MM.1S (cell line): ENCODE measurements around the gene SLC15A3.

ENCODE experiments used
- DNase-seq: peaks from one replicate; pipeline ENCODE4 v3.0.0-alpha.2; 2015
- H2AFZ ChIP-seq: fragments of 300-600 bp; sonication (generic); 2 replicates; pipeline ENCODE4 v1.6.0; 2016; ENCODE audit warnings: antibody characterized with exemption, low read length
- H3F3A ChIP-seq: fragments of 300-600 bp; sonication (generic); 2 replicates; pipeline ENCODE4 v1.6.1; 2016; ENCODE audit warnings: mild to moderate bottlenecking, antibody characterized with exemption, low read length, moderate library complexity, mixed read lengths; ENCODE audit not compliant: insufficient read depth
- H3K27ac ChIP-seq: fragments of 300-600 bp; sonication (generic); 2 replicates; pipeline ENCODE4 v1.5.1; 2016; ENCODE audit warnings: mild to moderate bottlenecking, low read length
- H3K27me3 ChIP-seq: fragments of 300-600 bp; sonication (generic); replicated peaks from 2 replicates; pipeline ENCODE4 v1.6.0; 2016; ENCODE audit warnings: low read length; ENCODE audit not compliant: insufficient read depth
- H3K36me3 ChIP-seq: fragments of 300-600 bp; sonication (generic); replicated peaks from 2 replicates; pipeline ENCODE4 v1.6.1; 2016; ENCODE audit warnings: mild to moderate bottlenecking, low read length, mixed read lengths; ENCODE audit not compliant: insufficient read depth
- H3K4me1 ChIP-seq: fragments of 300-600 bp; sonication (generic); 2 replicates; pipeline ENCODE4 v1.6.1; 2016; ENCODE audit warnings: low read length, mixed read lengths
- H3K4me2 ChIP-seq: fragments of 300-600 bp; sonication (generic); 2 replicates; pipeline ENCODE4 v1.6.0; 2016; ENCODE audit warnings: low read depth, low read length
- H3K4me3 ChIP-seq: fragments of 300-600 bp; sonication (generic); 2 replicates; pipeline ENCODE4 v1.5.1; 2016; ENCODE audit warnings: low read length, mixed read lengths
- H3K79me2 ChIP-seq: fragments of 300-600 bp; sonication (generic); 2 replicates; pipeline ENCODE4 v1.6.1; 2016; ENCODE audit warnings: mixed run types, low read length, mixed read lengths
- H3K9ac ChIP-seq: fragments of 300-600 bp; sonication (generic); 2 replicates; pipeline ENCODE4 v1.6.1; 2016; ENCODE audit warnings: low read length, mixed read lengths
- H3K9me2 ChIP-seq: fragments of 300-600 bp; sonication (generic); replicated peaks from 2 replicates; pipeline ENCODE4 v1.6.1; 2016; ENCODE audit warnings: mild to moderate bottlenecking, low read length, mixed read lengths; ENCODE audit not compliant: insufficient read depth
- H3K9me3 ChIP-seq: fragments of 300-600 bp; sonication (generic); replicated peaks from 2 replicates; pipeline ENCODE4 v1.6.1; 2016; ENCODE audit warnings: mild to moderate bottlenecking, low read length, mixed read lengths; ENCODE audit not compliant: insufficient read depth
- H4K20me1 ChIP-seq: fragments of 300-600 bp; sonication (generic); 2 replicates; pipeline ENCODE4 v1.6.1; 2016; ENCODE audit warnings: mild to moderate bottlenecking, low read length, moderate library complexity, mixed read lengths; ENCODE audit not compliant: insufficient read depth
- EZH2 ChIP-seq: fragments of 300-600 bp; sonication (generic); optimal IDR thresholded peaks from 2 replicates; pipeline ENCODE3; 2017; ENCODE audit warnings: low read depth, mild to moderate bottlenecking, antibody characterized with exemption, low read length, mixed read lengths
- EZH2phosphoT487 ChIP-seq: fragments of 300-600 bp; sonication (generic); IDR thresholded peaks from 2 replicates; pipeline ENCODE4 v1.6.1; 2018; ENCODE audit warnings: antibody characterized with exemption, low read length
- TF ChIP-seq, protein P1 (sequence below): fragments of 300-600 bp; sonication (generic); IDR thresholded peaks from 2 replicates; pipeline ENCODE4 v1.5.1; 2016; ENCODE audit warnings: antibody characterized with exemption, low read length, mixed read lengths

Gene SLC15A3

DNA sequence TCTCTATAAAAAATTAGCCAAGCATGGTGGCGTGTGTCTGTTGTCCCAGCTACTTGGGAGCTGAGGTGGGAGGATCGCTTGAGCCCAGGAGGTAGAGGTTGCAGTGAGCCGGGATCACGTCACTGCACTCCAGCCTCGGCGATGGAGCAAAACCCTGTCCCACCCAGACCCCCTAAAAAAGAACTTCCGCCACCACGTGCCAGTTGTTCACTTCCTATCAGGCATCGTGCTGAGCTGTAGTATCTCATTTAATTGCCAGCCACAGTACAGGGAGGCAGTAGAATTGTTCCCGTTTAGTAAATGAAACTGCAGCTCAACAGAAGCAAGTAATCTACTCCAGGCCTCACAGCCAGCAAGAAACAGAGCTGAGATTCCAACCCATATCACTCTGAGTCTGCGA lies 30.7 kb downstream of the SLC15A3 start:
- peaks cover 46% of the 10 kb centered on the region for H3K79me2 ChIP-seq
- TF ChIP-seq EZH2: no peak
- TF ChIP-seq EZH2phosphoT487: no peak
- TF ChIP-seq, protein P1, sequence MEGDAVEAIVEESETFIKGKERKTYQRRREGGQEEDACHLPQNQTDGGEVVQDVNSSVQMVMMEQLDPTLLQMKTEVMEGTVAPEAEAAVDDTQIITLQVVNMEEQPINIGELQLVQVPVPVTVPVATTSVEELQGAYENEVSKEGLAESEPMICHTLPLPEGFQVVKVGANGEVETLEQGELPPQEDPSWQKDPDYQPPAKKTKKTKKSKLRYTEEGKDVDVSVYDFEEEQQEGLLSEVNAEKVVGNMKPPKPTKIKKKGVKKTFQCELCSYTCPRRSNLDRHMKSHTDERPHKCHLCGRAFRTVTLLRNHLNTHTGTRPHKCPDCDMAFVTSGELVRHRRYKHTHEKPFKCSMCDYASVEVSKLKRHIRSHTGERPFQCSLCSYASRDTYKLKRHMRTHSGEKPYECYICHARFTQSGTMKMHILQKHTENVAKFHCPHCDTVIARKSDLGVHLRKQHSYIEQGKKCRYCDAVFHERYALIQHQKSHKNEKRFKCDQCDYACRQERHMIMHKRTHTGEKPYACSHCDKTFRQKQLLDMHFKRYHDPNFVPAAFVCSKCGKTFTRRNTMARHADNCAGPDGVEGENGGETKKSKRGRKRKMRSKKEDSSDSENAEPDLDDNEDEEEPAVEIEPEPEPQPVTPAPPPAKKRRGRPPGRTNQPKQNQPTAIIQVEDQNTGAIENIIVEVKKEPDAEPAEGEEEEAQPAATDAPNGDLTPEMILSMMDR: no peak
- peaks cover 40% of the 10 kb centered on the region for H4K20me1 ChIP-seq
- H3K27ac ChIP-seq: no peak overlapping the region
- H3K36me3 ChIP-seq: peaks cover 11% of the 10 kb centered on the region
- no peak overlapping the region for H3K4me3 ChIP-seq
- H3K4me2 ChIP-seq: no peak overlapping the region
- no peak overlapping the region for H2AFZ ChIP-seq
- H3K9me2 ChIP-seq: no peaks in the 10 kb centered on the region
- DNase-seq: no peak
- peaks cover 19% of the 10 kb centered on the region for H3K27me3 ChIP-seq
- no peaks in the 10 kb centered on the region for H3K9me3 ChIP-seq
- peaks cover 18% of the 10 kb centered on the region for H3K4me1 ChIP-seq
- H3F3A ChIP-seq: peaks cover 17% of the 10 kb centered on the region; the same call in 1 of the 2 replicates
- H3K9ac ChIP-seq: no peak overlapping the region

DNA sequence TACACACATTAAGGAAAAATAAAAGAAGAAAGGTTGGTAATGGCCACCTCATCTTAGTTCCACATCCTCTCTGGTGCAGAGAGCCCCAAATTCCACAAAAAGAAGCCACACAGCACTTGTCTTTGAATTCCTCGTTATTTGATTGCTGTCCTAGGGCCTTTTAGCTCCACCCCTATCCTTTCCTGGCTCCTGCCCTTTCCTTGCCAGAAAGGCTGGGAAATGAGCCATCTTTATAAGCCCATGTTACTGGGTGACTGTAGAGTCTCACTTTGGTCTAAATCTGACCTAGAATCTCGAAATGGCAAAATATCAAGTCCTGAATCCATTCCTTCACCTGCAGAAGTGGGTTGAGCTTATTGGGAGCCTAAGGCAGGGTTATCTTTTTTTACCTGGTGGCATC lies 32.0 kb downstream of the SLC15A3 start:
- H3K27me3 ChIP-seq: peaks cover 9% of the 10 kb centered on the region
- peaks cover 45% of the 10 kb centered on the region for H4K20me1 ChIP-seq
- DNase-seq: no peak
- no peak overlapping the region for H3K4me2 ChIP-seq
- peaks cover 25% of the 10 kb centered on the region for H3K4me1 ChIP-seq
- no peak overlapping the region for H3K9ac ChIP-seq
- peaks cover 59% of the 10 kb centered on the region for H3K79me2 ChIP-seq
- TF ChIP-seq EZH2 (no peak), EZH2phosphoT487 (no peak)
- TF ChIP-seq, protein P1: no peak
- H3K9me3 ChIP-seq: no peaks in the 10 kb centered on the region
- no peak overlapping the region for H2AFZ ChIP-seq
- H3K9me2 ChIP-seq: no peaks in the 10 kb centered on the region
- H3K4me3 ChIP-seq: no peak overlapping the region
- H3F3A ChIP-seq: peaks cover 23% of the 10 kb centered on the region
- H3K36me3 ChIP-seq: peaks cover 11% of the 10 kb centered on the region
- H3K27ac ChIP-seq: no peak overlapping the region

DNA sequence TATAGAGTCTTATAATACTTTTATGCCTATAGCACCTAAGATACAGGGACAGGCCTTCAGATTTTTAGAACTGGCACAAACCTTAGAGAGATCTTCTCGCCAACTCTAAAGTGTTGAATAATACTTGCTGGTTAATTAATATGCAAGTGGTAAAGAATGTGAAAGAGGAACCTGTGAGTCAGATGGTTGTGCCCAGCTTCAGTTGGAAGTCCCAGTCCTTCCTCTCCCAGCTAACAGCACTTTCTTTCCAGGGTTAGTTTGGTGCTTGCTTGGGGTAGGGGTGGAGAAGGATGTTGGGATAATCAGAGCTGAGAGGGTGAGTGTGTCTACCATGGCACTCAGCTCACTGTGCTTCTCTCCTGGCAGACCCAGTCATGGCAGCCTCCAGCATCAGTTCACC lies 32.7 kb downstream of the SLC15A3 start:
- DNase-seq: no peak
- 0 out of 2 replicates have a peak, but pooled peaks cover 4% of the 10 kb centered on the region for H3K27me3 ChIP-seq
- no peaks in the 10 kb centered on the region for H3K9me3 ChIP-seq
- H3K36me3 ChIP-seq: peaks cover 11% of the 10 kb centered on the region
- H3K79me2 ChIP-seq: peaks cover 65% of the 10 kb centered on the region
- peaks cover 25% of the 10 kb centered on the region for H3K4me1 ChIP-seq
- no peak overlapping the region for H3K4me2 ChIP-seq
- no peaks in the 10 kb centered on the region for H3K9me2 ChIP-seq
- H2AFZ ChIP-seq: no peak overlapping the region
- peaks cover 45% of the 10 kb centered on the region for H4K20me1 ChIP-seq
- H3F3A ChIP-seq: peaks cover 29% of the 10 kb centered on the region
- no peak overlapping the region for H3K9ac ChIP-seq
- no peak overlapping the region for H3K27ac ChIP-seq
- no peak overlapping the region for H3K4me3 ChIP-seq
- TF ChIP-seq, protein P1: no peak
- TF ChIP-seq EZH2phosphoT487 (no peak), EZH2 (no peak)
